ENCODE results near the gene RHOC. TPM values are rescaled to one million over a fixed set of nuclear protein-coding genes. Genes with fewer than 3 reads are reported as not detected.
"Not testable (repeated sequence)": the region's sequence is repeated elsewhere in the genome, so short reads cannot be mapped to it uniquely, and the experiment has no call there.

RHOC gene
- total RNA-seq (2014; rRNA removed; shearing (Covaris generic)): 76.9 and 96.3 TPM in 2 replicates
- polyA plus RNA-seq (2014; cell fraction: nucleus; rRNA removed): 98.2 and 111 TPM in 2 replicates

GRCh38 chr1:112706505-112707220 lies at the start of gene RHOC:
Gene RHOC (minus strand): TSS chr1:112707127. CDS start chr1:112703799, 3,328 bp downstream.
- peak; percentile 46 for DNase-seq (ENCODE audit: extremely low read depth, low read depth)

GRCh38 chr1:112754116-112754628 lies 47.2 kb upstream of the RHOC start:
- no peak for DNase-seq (ENCODE audit: extremely low read depth, low read depth)

GRCh38 chr1:112748396-112748795 lies 41.5 kb upstream of the RHOC start:
- no peak for DNase-seq (ENCODE audit: extremely low read depth, low read depth)

DNA sequence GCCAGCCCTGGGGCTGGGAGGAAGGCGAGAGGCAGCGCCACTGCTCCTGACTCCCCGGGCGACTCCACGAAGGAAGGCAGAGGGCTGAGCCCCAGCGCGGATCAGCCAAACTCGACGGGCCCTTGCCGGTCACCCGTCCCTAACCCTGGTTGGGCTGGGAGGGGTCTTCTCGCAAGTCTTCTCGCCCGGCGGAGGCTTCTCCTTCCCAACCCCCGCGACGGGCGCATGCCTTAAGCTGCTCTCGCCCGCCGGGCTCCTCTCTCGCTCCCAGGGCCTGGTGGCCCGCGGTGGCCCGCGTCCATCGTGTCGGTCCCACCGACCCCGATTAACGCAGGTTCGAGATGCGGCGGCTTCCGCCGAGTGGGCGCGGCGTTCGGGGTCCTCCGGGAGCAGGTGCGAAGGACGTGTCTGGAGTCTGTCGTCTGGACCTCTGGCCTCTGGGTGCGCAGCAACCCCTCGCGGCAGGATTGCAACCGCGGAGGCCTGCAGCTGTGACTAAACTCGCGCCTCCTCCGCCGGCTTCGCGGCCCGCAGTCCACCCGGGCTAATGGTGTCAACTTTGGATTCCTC lies 37.2 kb upstream of the RHOC start:
- no peak for DNase-seq (ENCODE audit: extremely low read depth, low read depth)

DNA sequence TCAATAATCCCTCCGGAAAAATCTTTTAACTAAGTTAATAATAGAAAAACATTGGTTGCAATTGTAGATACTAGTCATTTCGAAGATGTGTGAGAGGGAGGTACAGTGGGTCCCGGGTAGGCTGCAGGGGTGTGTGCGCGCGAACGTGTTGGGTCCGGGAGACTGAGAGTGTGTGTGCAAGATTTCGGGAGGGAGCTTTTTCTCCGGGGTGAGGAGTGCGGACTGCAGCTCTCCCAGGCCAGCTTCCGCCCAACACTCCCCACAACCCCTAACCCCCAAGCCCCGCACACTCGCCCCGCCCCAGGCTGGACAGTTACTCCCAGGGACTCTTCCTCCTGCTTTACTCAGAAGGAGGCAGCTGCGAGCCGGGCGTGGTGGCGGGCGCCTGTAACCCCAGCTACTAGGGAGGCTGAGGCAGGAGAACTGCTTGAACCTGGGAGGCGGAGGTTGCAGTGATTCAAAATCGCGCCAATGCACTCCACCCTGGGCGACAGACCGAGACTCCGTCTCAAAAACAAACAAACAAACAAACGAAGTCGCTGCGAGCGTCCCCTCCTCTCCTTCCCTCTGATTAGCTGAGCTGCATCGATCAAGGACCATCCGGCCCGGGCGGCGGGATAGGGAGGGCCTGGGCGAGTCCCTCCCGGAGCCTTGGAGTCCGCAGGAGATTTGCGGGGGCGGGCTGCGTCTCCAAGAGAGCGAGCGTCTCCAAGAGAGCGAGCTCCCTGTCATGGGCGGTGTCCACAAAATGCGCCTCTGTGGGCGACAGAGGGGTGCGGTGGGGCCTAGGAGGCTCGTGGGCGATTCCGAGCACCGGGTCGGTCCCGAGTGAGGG lies 36.5 kb upstream of the RHOC start:
- no peak for DNase-seq (ENCODE audit: extremely low read depth, low read depth)

GRCh38 chr1:112737573-112737972 lies 30.6 kb upstream of the RHOC start:
- no peak for DNase-seq (ENCODE audit: extremely low read depth, low read depth)

DNA sequence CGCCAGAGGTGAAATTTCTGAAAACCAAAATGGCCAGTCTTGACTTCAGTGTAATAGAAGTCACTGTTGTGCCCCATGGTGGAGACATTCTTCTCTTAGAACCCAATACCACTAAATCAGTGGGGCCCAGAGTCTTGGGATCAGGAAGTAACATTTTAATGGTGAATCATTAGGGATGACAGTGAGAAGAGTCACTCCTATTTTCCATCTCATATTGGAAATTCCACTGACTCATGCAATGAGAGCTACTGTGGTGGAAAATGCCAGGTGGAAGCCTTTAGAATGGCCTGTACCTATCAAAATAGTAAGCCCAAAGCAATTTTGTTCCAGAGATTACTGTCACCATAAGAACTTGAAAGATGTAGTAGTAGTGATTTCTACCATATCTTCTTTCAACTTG lies 28.8 kb upstream of the RHOC start:
- DNase-seq (ENCODE audit: extremely low read depth, low read depth): no peak

GRCh38 chr1:112731451-112731850 lies 24.5 kb upstream of the RHOC start:
- no peak for DNase-seq (ENCODE audit: extremely low read depth, low read depth)

DNA sequence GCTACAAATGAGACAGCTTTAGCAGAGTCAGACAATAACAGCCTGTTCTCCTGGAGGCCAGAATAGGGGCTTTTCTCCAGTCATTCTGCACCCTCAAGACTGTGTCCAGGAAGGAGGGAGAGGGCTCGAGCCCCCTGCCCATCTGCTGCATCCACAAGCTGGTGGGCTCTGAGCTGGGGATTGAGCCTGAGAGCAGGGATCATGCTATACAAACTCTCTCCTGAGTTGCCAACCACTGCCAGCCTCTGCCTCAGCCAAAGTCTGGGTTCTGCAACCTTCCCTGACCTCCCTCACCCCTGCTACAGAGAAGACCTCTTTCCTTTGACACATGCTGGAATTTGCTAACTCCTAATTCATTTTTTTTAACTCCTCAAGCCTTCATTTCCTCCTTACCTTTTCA lies 23.0 kb upstream of the RHOC start:
- DNase-seq (ENCODE audit: extremely low read depth, low read depth): no peak

DNA sequence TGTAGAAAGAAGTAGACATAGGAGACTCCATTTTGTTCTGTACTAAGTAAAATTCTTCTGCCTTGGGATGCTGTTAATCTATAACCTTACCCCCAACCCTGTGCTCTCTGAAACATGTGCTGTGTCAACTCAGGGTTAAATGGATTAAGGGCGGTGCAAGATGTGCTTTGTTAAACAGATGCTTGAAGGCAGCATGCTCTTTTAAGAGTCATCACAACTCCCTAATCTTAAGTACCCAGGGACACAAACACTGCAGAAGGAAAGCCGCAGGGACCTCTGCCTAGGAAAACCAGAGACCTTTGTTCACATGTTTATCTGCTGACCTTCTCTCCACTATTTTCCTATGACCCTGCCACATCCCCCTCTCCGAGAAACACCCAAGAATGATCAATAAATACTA lies 22.1 kb upstream of the RHOC start:
- DNase-seq (ENCODE audit: extremely low read depth, low read depth): not testable (repeated sequence)

DNA sequence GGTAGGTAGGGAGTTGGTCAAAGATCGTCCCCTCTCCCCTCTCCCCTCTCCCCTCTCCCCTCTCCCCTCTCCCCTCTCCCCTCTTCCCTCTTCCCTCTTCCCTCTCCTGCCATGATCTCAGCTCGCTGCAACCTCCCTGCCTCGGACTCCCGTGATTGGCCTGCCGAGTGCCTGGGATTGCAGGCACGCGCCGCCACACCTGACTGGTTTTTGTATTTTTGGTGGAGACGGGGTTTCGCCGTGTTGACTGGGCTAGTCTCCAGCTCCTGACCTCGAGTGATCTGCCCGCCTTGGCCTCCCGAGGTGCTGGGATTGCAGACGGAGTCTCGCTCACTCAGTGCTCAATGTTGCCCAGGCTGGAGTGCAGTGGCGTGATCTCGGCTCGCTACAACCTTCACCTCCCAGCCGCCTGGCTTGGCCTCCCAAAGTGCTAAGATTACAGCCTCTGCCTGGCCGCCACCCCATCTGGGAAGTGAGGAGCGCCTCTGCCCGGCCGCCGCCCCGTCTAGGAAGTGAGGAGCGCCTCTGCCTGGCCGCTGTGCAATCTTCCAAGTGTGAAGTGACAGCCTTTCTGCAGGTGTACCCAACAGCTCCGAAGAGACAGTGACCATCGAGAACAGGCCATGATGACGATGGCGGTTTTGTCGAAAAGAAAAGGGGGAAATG lies 21.5 kb upstream of the RHOC start:
- DNase-seq (ENCODE audit: extremely low read depth, low read depth): not testable (repeated sequence)

GRCh38 chr1:112727716-112728115 lies 20.8 kb upstream of the RHOC start:
- DNase-seq (ENCODE audit: extremely low read depth, low read depth): no peak

GRCh38 chr1:112724240-112724639 lies 17.3 kb upstream of the RHOC start:
- DNase-seq (ENCODE audit: extremely low read depth, low read depth): not testable (repeated sequence)

GRCh38 chr1:112723511-112723839 lies 16.5 kb upstream of the RHOC start:
- DNase-seq (ENCODE audit: extremely low read depth, low read depth): no peak

GRCh38 chr1:112722601-112723510 lies 15.9 kb upstream of the RHOC start:
- no peak for DNase-seq (ENCODE audit: extremely low read depth, low read depth)

DNA sequence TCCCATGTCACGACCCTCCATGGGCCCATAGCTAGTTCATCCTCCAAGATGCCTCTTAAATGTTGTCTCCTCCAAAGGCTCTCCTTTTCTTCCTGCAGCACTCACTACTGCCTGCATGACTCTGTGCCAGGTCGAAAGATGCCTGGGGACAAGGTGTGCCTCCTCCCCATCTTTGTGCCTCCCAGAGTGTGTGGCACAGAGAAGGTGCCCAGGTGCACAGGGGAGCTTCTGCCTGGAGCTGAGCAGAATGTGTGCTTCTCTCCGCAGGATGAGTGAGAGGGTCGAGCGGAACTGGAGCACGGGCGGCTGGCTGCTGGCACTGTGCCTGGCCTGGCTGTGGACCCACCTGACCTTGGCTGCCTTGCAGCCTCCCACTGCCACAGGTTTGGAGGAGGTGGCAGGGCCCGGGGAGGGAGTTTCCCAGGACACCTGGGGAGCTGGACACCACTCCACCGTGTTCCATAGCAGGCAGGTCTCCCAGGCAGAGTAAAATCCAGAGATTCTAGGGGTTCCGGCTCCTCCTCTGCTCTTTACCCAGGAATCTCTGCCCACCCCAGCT lies 15.1 kb upstream of the RHOC start:
- no peak for DNase-seq (ENCODE audit: extremely low read depth, low read depth)

DNA sequence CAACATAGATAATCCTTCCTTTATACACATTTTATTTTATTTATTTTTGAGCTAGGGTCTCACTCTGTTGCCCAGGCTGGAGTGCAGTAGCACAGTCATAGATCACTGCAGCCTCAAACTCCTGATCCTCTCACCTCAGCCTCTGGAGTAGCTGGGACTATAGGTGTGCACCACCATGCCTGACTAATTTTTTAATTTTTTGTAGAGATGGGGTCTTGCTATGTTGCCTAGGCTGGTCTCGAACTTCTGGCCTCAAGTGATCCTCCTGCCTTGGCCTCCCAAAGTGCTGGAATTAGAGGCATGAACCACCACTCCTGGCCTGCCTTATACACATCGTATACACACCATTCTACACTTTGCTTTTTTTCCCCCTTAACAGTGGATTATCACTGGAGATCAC lies 14.4 kb upstream of the RHOC start:
- DNase-seq (ENCODE audit: extremely low read depth, low read depth): not testable (repeated sequence)

DNA sequence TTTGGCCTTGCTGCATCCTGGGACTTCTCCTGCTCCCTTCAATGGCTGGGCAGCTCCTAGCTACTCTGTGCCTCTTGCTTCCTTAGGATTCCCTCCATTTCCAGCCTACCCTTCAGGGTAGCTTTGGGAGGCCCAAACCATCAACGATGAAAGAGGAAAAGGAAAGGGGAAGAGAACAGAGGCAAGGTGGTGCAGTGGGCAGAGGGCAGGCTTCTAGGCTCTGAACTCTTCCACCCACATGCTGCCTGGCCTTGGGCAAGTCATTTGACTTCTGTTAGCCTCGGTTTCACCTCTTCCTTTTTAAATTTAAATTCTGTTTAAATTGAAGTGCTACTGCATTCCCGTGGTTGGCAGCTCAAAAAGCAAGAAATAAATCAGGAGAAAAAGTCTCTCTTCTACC lies 13.9 kb upstream of the RHOC start:
- no peak for DNase-seq (ENCODE audit: extremely low read depth, low read depth)

- no peak for DNase-seq (ENCODE audit: extremely low read depth, low read depth)
Measured at GRCh38 chr1:112719706-112720105, 12.8 kb upstream of the RHOC start.

Measured in NCI-H460 (cell line).